ENCODE data around the gene SERPINA12. TPM values are rescaled to one million over a fixed set of nuclear protein-coding genes. Genes with fewer than 3 reads are reported as not detected.

Gene SERPINA12
- total and polyA plus RNA-seq, 2 donors (not counting 1 experiment from before 2014, with no cell fraction given), result not detected

GRCh38 chr14:94448071-94448808, 61.0 kb downstream of the SERPINA12 start:
- no peaks in the 10 kb centered on the region for H3K9me3 ChIP-seq (ENCODE audit: control insufficient read depth, insufficient read depth, low read depth, low read length)

GRCh38 chr14:94447206-94447605, 62.1 kb downstream of the SERPINA12 start:
- H3K27me3 ChIP-seq (ENCODE audit: control insufficient read depth, insufficient read depth, low read length), result no peaks in the 10 kb centered on the region
- no peaks in the 10 kb centered on the region for H3K4me1 ChIP-seq (ENCODE audit: control insufficient read depth, extremely low read depth, insufficient read depth, low read length)
- H3K9me3 ChIP-seq (ENCODE audit: control insufficient read depth, insufficient read depth, low read depth, low read length), result no peaks in the 10 kb centered on the region
- no peak overlapping the region for H3K4me2 ChIP-seq (ENCODE audit: extremely low read depth, insufficient read depth, low read length)
- no peak for DNase-seq (ENCODE audit: low read depth in 2 of 2)
- no peak overlapping the region for H2AFZ ChIP-seq (ENCODE audit: low read length)
- H3K9ac ChIP-seq (ENCODE audit: insufficient read depth, low read length), result no peak overlapping the region
- no peaks in the 10 kb centered on the region for H3K79me2 ChIP-seq (ENCODE audit: control insufficient read depth, insufficient read depth, low read length)
- TF ChIP-seq EZH2 (IDR thresholded peaks at IDR 0.05; ENCODE audit: low read length, missing control alignments) (no peak), CTCF (conservative IDR thresholded peaks at IDR 0.05 in 1 of 2, IDR thresholded peaks at IDR 0.05 in 1 of 2; ENCODE audit: low read depth in 1 of 2, low read length in 2 of 2) (no peak)
- no peak overlapping the region for H3K27ac ChIP-seq (ENCODE audit: insufficient read depth, low read length)
- H4K20me1 ChIP-seq (ENCODE audit: control insufficient read depth, extremely low read depth, insufficient read depth, low read length), result no peaks in the 10 kb centered on the region
- no peak overlapping the region for H3K4me3 ChIP-seq (replicated peaks in 1 of 4; ENCODE audit: control extremely low read depth in 1 of 4, insufficient read depth in 1 of 4, low read depth in 3 of 4, low read length in 4 of 4)
- no peaks in the 10 kb centered on the region for H3K36me3 ChIP-seq (ENCODE audit: control insufficient read depth, insufficient read depth, low read length)

More at GRCh38 chr14:94448071-94448808, 61.0 kb downstream of the SERPINA12 start:
- no peak overlapping the region for H3K4me2 ChIP-seq (ENCODE audit: extremely low read depth, insufficient read depth, low read length)
- no peak overlapping the region for H3K4me3 ChIP-seq (replicated peaks in 1 of 4; ENCODE audit: control extremely low read depth in 1 of 4, insufficient read depth in 1 of 4, low read depth in 3 of 4, low read length in 4 of 4)
- no peaks in the 10 kb centered on the region for H3K27me3 ChIP-seq (ENCODE audit: control insufficient read depth, insufficient read depth, low read length)
- DNase-seq (ENCODE audit: low read depth in 2 of 2), result no peak
- no peaks in the 10 kb centered on the region for H4K20me1 ChIP-seq (ENCODE audit: control insufficient read depth, extremely low read depth, insufficient read depth, low read length)
- H3K36me3 ChIP-seq (ENCODE audit: control insufficient read depth, insufficient read depth, low read length), result no peaks in the 10 kb centered on the region
- H3K27ac ChIP-seq (ENCODE audit: insufficient read depth, low read length), result no peak overlapping the region
- H3K4me1 ChIP-seq (ENCODE audit: control insufficient read depth, extremely low read depth, insufficient read depth, low read length), result no peaks in the 10 kb centered on the region
- TF ChIP-seq CTCF (conservative IDR thresholded peaks at IDR 0.05 in 1 of 2, IDR thresholded peaks at IDR 0.05 in 1 of 2; ENCODE audit: low read depth in 1 of 2, low read length in 2 of 2) (no peak), EZH2 (IDR thresholded peaks at IDR 0.05; ENCODE audit: low read length, missing control alignments) (no peak)
- no peak overlapping the region for H2AFZ ChIP-seq (ENCODE audit: low read length)
- H3K79me2 ChIP-seq (ENCODE audit: control insufficient read depth, insufficient read depth, low read length), result no peaks in the 10 kb centered on the region
- no peak overlapping the region for H3K9ac ChIP-seq (ENCODE audit: insufficient read depth, low read length)

- Histone ChIP-seq H3K79me2 (ENCODE audit: control insufficient read depth, insufficient read depth, low read length) (no peaks in the 10 kb centered on the region), H3K4me3 (replicated peaks in 1 of 4; ENCODE audit: control extremely low read depth in 1 of 4, insufficient read depth in 1 of 4, low read depth in 3 of 4, low read length in 4 of 4) (no peak overlapping the region), H3K4me1 (ENCODE audit: control insufficient read depth, extremely low read depth, insufficient read depth, low read length) (no peaks in the 10 kb centered on the region), H3K27me3 (ENCODE audit: control insufficient read depth, insufficient read depth, low read length) (no peaks in the 10 kb centered on the region), H2AFZ (ENCODE audit: low read length) (no peak overlapping the region), H3K36me3 (ENCODE audit: control insufficient read depth, insufficient read depth, low read length) (no peaks in the 10 kb centered on the region), H3K9ac (ENCODE audit: insufficient read depth, low read length) (no peak overlapping the region), H3K9me3 (ENCODE audit: control insufficient read depth, insufficient read depth, low read depth, low read length) (no peaks in the 10 kb centered on the region), H4K20me1 (ENCODE audit: control insufficient read depth, extremely low read depth, insufficient read depth, low read length) (no peaks in the 10 kb centered on the region), H3K4me2 (ENCODE audit: extremely low read depth, insufficient read depth, low read length) (no peak overlapping the region), H3K27ac (ENCODE audit: insufficient read depth, low read length) (no peak overlapping the region)
- TF ChIP-seq CTCF (conservative IDR thresholded peaks at IDR 0.05 in 1 of 2, IDR thresholded peaks at IDR 0.05 in 1 of 2; ENCODE audit: low read depth in 1 of 2, low read length in 2 of 2), result no peak
- TF ChIP-seq EZH2 (IDR thresholded peaks at IDR 0.05; ENCODE audit: low read length, missing control alignments), result no peak
- no peak for DNase-seq (ENCODE audit: low read depth in 2 of 2)
Observed at GRCh38 chr14:94446126-94446525, 63.1 kb downstream of the SERPINA12 start.
